GM23338 (cell line): ENCODE data around the gene PAEP. TPM values are rescaled to one million over a fixed set of nuclear protein-coding genes. Genes with fewer than 3 reads are reported as not detected.

Experiments
- ATAC-seq: fragments of 200-7000 bp; cut with Tn5 transposase; 3 replicates; pipeline ENCODE4 v1.9.1; 2020
- DNase-seq: peaks from one replicate; pipeline ENCODE4 v3.0.0-alpha.2; 2015; ENCODE audit warnings: low spot score
- H2AFZ ChIP-seq: fragments of 200-600 bp; sonication (generic); 2 replicates; pipeline ENCODE4 v1.8.0; 2016; ENCODE audit warnings: antibody characterized with exemption, mild to moderate bottlenecking, moderate library complexity
- H3F3A ChIP-seq: fragments of 200-600 bp; sonication (generic); replicated peaks from 2 replicates; pipeline ENCODE4 v1.8.0; 2017; ENCODE audit warnings: antibody characterized with exemption, mixed run types, low read depth
- H3K27ac ChIP-seq: fragments of 200-600 bp; sonication (generic); 2 replicates; pipeline ENCODE4 v1.6.1; 2016; ENCODE audit warnings: low read depth
- H3K27me3 ChIP-seq: fragments of 200-600 bp; sonication (generic); 2 replicates; pipeline ENCODE4 v1.8.0; 2016; ENCODE audit warnings: mild to moderate bottlenecking, mixed run types, moderate library complexity; ENCODE audit not compliant: insufficient read depth
- H3K36me3 ChIP-seq: fragments of 200-600 bp; sonication (generic); 2 replicates; pipeline ENCODE4 v1.8.0; 2016; ENCODE audit warnings: mild to moderate bottlenecking; ENCODE audit not compliant: insufficient read depth
- H3K4me1 ChIP-seq: fragments of 200-600 bp; sonication (generic); 2 replicates; pipeline ENCODE4 v1.8.0; 2016; ENCODE audit warnings: mild to moderate bottlenecking, moderate library complexity; ENCODE audit not compliant: insufficient read depth
- H3K4me2 ChIP-seq: fragments of 200-600 bp; sonication (generic); 2 replicates; pipeline ENCODE4 v1.7.1; 2017; ENCODE audit warnings: mixed run types
- H3K4me3 ChIP-seq: fragments of 200-600 bp; sonication (generic); 2 replicates; pipeline ENCODE4 v1.6.1; 2016; ENCODE audit warnings: mixed run types
- H3K79me2 ChIP-seq: fragments of 200-600 bp; sonication (generic); replicated peaks from 2 replicates; pipeline ENCODE4 v1.8.0; 2017; ENCODE audit warnings: mild to moderate bottlenecking; ENCODE audit not compliant: insufficient read depth
- H3K9me2 ChIP-seq: fragments of 200-600 bp; sonication (generic); 2 replicates; pipeline ENCODE4 v1.8.0; 2017; ENCODE audit not compliant: insufficient read depth
- H4K20me1 ChIP-seq: fragments of 200-600 bp; sonication (generic); replicated peaks from 2 replicates; pipeline ENCODE4 v1.8.0; 2017; ENCODE audit warnings: mild to moderate bottlenecking; ENCODE audit not compliant: insufficient read depth
- H3K27ac Mint-ChIP-seq: 2 replicates; pipeline ENCODE4 v1.8.0; 2020; ENCODE audit warnings: inconsistent platforms, mild to moderate bottlenecking, moderate library complexity, mixed read lengths
- H3K27me3 Mint-ChIP-seq: 3 replicates; pipeline ENCODE4 v1.8.0; 2022; ENCODE audit warnings: low read depth, mild to moderate bottlenecking, moderate library complexity, mixed read lengths, inconsistent platforms; ENCODE audit not compliant: insufficient read depth, poor library complexity
- H3K36me3 Mint-ChIP-seq: 3 replicates; pipeline ENCODE4 v1.8.0; 2021; ENCODE audit warnings: low read depth, mild to moderate bottlenecking, inconsistent platforms, moderate library complexity, mixed read lengths
- H3K4me1 Mint-ChIP-seq: 3 replicates; pipeline ENCODE4 v1.8.0; 2020; ENCODE audit warnings: mild to moderate bottlenecking, inconsistent platforms, mixed read lengths
- H3K4me3 Mint-ChIP-seq: 3 replicates; pipeline ENCODE4 v1.8.0; 2021; ENCODE audit warnings: moderate library complexity, mild to moderate bottlenecking, inconsistent platforms, mixed read lengths
- H3K9me3 Mint-ChIP-seq: 3 replicates; pipeline ENCODE4 v1.8.0; 2020; ENCODE audit warnings: moderate library complexity, mild to moderate bottlenecking, inconsistent platforms, mixed read lengths
- CTCF ChIP-seq, 2 experiments: fragments of 200-600 bp in 1 of 2; sonication (generic) in 1 of 2; conservative IDR thresholded peaks; 2 replicates each; pipeline versions ENCODE4 v1.5.1 to v1.6.1; 2016 to 2017; ENCODE audit warnings: antibody characterized with exemption in 2 of 2, low read depth in 2 of 2, mild to moderate bottlenecking in 2 of 2, moderate library complexity in 1 of 2
- ETS1 ChIP-seq: IDR thresholded peaks from 2 replicates; pipeline ENCODE4 v1.6.1; 2016; ENCODE audit warnings: antibody characterized with exemption
- EZH2 ChIP-seq: fragments of 200-600 bp; sonication (generic); IDR thresholded peaks from one replicate; pipeline ENCODE4 v1.8.0; 2017; ENCODE audit warnings: antibody characterized with exemption, mild to moderate bottlenecking, low read depth; ENCODE audit not compliant: unreplicated experiment
- EZH2phosphoT487 ChIP-seq: fragments of 200-600 bp; sonication (generic); IDR thresholded peaks from one replicate; pipeline ENCODE4 v1.8.1; 2018; ENCODE audit warnings: antibody characterized with exemption; ENCODE audit not compliant: unreplicated experiment
- JUNB ChIP-seq: IDR thresholded peaks from one replicate; pipeline ENCODE4 v1.6.1; 2016; ENCODE audit warnings: antibody characterized with exemption; ENCODE audit not compliant: unreplicated experiment
- NANOG ChIP-seq: IDR thresholded peaks from 2 replicates; pipeline ENCODE4 v1.6.1; 2016; ENCODE audit warnings: antibody characterized with exemption, borderline replicate concordance
- POLR2AphosphoS5 ChIP-seq: IDR thresholded peaks from 2 replicates; pipeline ENCODE4 v1.6.1; 2016; ENCODE audit warnings: antibody characterized with exemption, low read depth
- REST ChIP-seq: IDR thresholded peaks from one replicate; pipeline ENCODE4 v1.6.1; 2018; ENCODE audit warnings: antibody characterized with exemption; ENCODE audit not compliant: unreplicated experiment
- STAT1 ChIP-seq: IDR thresholded peaks from one replicate; pipeline ENCODE4 v1.6.1; 2016; ENCODE audit warnings: antibody characterized with exemption; ENCODE audit not compliant: unreplicated experiment
- ZNF114 ChIP-seq: fragments of 250-450 bp; sonication (Bioruptor Pico); IDR thresholded peaks from 2 replicates; pipeline ENCODE4 v1.5.0; 2020; ENCODE audit warnings: mild to moderate bottlenecking, moderate library complexity
- ZNF331 ChIP-seq: fragments of 250-450 bp; sonication (Bioruptor Pico); IDR thresholded peaks from 2 replicates; pipeline ENCODE4 v1.5.0; 2020; ENCODE audit warnings: low read depth, mild to moderate bottlenecking, moderate library complexity
- polyA plus RNA-seq: library from polyadenylated mRNA; unstranded; fragments of >200 nt; fragmentation: Nextera tagmentation; extraction: Ambion mirVana; gene quantifications from 2 replicates; pipeline ENCODE4 v1.2.1, GENCODE V29; 2016
- total RNA-seq: library from RNA; depleted of rRNA; stranded (reverse); fragments of >200 nt; shearing (Covaris generic); gene quantifications from 2 replicates; pipeline ENCODE4 v1.2.3, GENCODE V29; 2014

The PAEP gene
- total and polyA plus RNA-seq, 2 experiments from 2014 or later: not detected

GRCh38 chr9:135562235-135562745 is 734 bp downstream of the PAEP start (continued):
- TF ChIP-seq REST (no peak), POLR2AphosphoS5 (no peak), EZH2phosphoT487 (no peak), NANOG (no peak), EZH2 (no peak), ZNF114 (CRISPR knock-in tag) (no peak), STAT1 (no peak), JUNB (no peak), ZNF331 (CRISPR knock-in tag) (no peak), CTCF (conservative IDR thresholded peaks at IDR 0.05; ENCODE audit: low read depth in 2 of 2) (no peak), ETS1 (no peak)

- no peak for DNase-seq
- TF ChIP-seq STAT1 (no peak), ETS1 (no peak), POLR2AphosphoS5 (no peak), CTCF (conservative IDR thresholded peaks at IDR 0.05; ENCODE audit: low read depth in 2 of 2) (no peak), JUNB (no peak), REST (no peak)
Measured at GRCh38 chr9:135563039-135563476, 1.5 kb downstream of the PAEP start.

More at GRCh38 chr9:135563039-135563476, 1.5 kb downstream of the PAEP start:
- H3F3A ChIP-seq: no peaks in the 10 kb centered on the region
- no peaks in the 10 kb centered on the region for H4K20me1 ChIP-seq
- no peak overlapping the region for H3K27ac Mint-ChIP-seq
- ATAC-seq: no peak
- no peaks in the 10 kb centered on the region for H3K27me3 ChIP-seq
- H3K9me3 Mint-ChIP-seq: no peaks in the 10 kb centered on the region
- H3K27ac ChIP-seq: no peak overlapping the region
- H3K4me1 ChIP-seq: no peaks in the 10 kb centered on the region
- H3K27me3 Mint-ChIP-seq: peaks cover 8% of the 10 kb centered on the region
- no peak overlapping the region for H2AFZ ChIP-seq
- 0 out of 3 replicates have a peak, but pooled peaks cover 3% of the 10 kb centered on the region for H3K4me1 Mint-ChIP-seq
- no peak overlapping the region for H3K4me2 ChIP-seq
- no peak overlapping the region for H3K4me3 Mint-ChIP-seq
- no peaks in the 10 kb centered on the region for H3K9me2 ChIP-seq
- no peaks in the 10 kb centered on the region for H3K36me3 Mint-ChIP-seq
- no peaks in the 10 kb centered on the region for H3K36me3 ChIP-seq
- H3K79me2 ChIP-seq: no peaks in the 10 kb centered on the region
- no peak overlapping the region for H3K4me3 ChIP-seq
